G401.6 (cell line): ENCODE results near the gene SLC29A3.
"Not testable (repeated sequence)": the region's sequence is repeated elsewhere in the genome, so short reads cannot be mapped to it uniquely, and the experiment has no call there.

ENCODE experiments used
- FAIRE-seq: peaks from 2 replicates; lab custom pipeline; 2012; peaks lifted over from hg19 to GRCh38; lab: Jason Lieb, UNC

SLC29A3 gene

GRCh38 chr10:71347587-71348395, 28.7 kb downstream of the SLC29A3 start:
- FAIRE-seq: no peak

- FAIRE-seq: no peak
Measured at GRCh38 chr10:71348850-71349249, 29.8 kb downstream of the SLC29A3 start.

DNA sequence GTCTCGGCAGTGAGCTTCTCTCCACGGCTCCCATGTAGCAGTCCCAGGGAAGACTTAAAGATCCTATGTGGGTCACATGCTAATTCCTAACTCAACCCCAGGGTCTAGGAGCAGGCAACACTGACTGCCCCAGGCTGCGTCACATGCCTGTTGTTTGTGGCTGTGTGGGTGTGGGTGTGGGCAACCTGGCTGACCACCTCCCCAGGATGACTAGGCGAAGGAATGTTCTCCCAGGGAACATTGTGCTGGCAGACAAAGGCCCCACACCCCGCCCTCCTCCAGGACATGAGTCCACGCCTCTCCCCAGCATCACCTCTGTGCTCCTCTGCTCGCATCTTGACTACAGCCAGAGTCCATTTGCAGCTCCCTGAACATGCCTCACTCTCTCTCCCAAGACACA, 30.3 kb downstream of the SLC29A3 start:
- no peak for FAIRE-seq

- no peak for FAIRE-seq
Measured at GRCh38 chr10:71351087-71351486, 32.0 kb downstream of the SLC29A3 start.

- no peak for FAIRE-seq
Measured at GRCh38 chr10:71351628-71352319, 32.7 kb downstream of the SLC29A3 start.

DNA sequence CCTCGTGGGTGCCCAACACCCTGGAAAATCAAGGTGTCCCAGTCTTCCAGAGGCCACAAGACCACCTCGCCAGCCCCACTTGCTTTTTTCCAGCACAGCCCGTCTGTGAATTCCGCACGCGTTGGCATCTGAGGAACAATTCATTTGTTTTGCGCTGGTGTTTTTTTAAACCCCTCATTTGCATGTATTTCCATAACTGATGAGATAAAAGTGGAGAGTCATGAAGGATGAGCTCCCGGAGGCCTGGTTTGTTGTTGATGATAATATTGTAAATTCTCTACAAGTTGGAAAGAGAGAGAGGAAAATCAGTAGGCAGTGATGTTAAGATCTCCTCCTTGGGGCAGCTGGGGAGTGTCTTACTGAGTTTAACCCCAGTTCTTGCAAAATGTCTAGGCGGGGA, 34.6 kb downstream of the SLC29A3 start:
- FAIRE-seq: no peak

- no peak for FAIRE-seq
Measured at GRCh38 chr10:71354776-71355175, 35.7 kb downstream of the SLC29A3 start.

DNA sequence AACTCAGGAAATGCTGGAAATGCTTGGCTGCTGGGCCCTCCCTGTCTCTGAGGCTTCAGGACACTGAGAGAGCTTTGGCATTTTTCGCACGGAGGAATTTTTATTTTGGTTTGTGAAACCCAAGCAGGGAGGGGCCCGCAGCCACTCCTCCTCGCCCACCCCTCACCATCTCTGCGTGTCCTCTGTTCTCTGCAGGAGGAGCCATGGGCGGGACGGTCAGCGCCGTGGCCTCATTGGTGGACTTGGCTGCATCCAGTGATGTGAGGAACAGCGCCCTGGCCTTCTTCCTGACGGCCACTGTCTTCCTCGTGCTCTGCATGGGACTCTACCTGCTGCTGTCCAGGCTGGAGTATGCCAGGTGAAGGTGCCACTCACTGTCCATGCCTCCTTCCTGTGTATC, 36.8 kb downstream of the SLC29A3 start:
- FAIRE-seq: no peak

- no peak for FAIRE-seq
Measured at GRCh38 chr10:71357792-71358265, 38.8 kb downstream of the SLC29A3 start.

DNA sequence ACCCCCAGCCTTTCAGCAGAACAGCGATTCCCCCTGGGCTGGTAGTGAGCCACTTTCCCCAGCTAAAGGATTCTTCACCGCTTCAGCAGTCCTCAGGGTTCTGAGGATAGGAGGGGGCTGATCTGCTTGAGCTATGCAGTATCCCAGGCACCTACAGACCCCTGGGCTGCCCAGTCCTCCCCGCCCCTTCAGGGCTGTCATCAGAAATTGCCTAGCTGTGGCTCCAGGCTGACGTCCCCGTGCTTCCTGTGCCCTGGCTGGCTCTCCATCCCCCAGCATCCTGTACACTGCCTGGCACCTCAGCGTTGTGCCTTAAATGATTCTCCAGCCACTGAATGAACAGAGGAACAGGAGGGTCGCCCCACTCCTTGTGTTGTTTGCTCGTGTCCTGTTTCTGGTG, 39.2 kb downstream of the SLC29A3 start:
- FAIRE-seq: no peak

DNA sequence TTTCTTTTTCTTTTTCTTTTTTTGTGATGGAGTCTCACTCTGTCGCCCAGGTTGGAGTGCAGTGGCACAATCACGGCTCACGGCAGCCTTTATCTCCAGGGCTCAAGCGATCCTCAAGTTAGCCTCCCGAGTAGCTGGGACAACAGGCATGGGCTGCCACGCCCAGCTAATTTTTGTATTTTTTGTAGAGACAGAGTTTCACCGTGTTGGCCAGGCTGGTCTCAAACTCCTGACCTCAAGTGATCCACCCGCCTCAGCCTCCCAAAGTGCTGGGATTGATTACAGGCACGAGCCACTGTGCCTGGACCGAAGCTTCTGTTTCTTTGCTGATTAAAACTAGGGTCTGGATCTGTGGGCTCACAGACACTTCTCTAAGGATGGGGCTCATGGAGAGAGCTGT, 39.8 kb downstream of the SLC29A3 start:
- FAIRE-seq: not testable (repeated sequence)

DNA sequence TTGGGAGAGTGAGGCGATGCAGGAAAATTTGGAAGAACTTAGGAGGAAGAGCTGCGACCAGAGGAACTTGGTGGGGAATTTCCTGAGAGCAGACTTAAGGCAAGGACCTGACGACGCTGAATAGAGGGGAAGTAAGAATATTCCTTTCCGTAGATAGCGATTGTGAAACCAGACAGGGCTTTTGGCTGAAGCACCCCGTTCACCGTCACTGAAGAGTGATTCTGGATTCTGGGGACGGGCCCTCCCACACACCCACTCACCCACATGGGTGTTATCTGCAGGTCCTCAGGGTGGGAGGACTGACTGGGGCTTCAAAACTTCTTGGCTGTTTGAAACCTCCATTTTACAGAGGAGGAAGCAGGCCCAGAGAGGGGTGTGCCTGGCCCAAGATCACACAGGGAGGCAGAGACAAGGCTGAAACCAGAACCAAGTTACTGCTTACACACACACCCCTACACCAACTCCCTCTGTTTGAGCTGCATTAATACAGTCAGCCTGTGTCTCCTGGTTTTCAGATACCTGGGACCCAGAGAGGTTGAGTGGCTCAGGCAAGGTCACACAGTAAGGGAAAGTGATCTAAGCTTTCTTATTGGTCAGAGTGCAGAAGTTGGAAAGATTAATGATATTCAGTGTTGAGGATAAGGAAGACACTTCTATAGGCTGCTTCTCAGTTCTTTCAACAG, 40.4 kb downstream of the SLC29A3 start:
- no peak for FAIRE-seq

GRCh38 chr10:71360735-71361134, 41.7 kb downstream of the SLC29A3 start:
- FAIRE-seq: no peak

DNA sequence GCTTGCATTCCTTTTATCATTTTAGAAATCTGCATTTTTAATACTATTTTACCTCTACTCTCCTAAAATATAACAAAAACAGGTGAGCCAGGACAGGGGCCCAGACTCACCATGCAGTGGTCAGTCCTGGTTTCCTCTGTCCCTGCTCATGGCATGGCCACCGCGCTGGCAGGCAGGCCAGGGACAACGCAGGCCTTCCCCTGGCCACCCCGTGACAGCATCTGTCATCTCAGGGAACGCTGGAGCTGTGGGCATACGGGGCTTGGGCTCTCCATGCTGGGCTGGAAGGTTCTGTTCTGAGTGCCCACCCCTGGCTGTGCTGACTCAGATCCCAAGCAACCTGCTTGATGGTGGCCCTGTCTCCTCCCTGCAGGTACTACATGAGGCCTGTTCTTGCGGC, 42.5 kb downstream of the SLC29A3 start:
- no peak for FAIRE-seq

GRCh38 chr10:71362141-71362540, 43.1 kb downstream of the SLC29A3 start:
- FAIRE-seq: no peak

DNA sequence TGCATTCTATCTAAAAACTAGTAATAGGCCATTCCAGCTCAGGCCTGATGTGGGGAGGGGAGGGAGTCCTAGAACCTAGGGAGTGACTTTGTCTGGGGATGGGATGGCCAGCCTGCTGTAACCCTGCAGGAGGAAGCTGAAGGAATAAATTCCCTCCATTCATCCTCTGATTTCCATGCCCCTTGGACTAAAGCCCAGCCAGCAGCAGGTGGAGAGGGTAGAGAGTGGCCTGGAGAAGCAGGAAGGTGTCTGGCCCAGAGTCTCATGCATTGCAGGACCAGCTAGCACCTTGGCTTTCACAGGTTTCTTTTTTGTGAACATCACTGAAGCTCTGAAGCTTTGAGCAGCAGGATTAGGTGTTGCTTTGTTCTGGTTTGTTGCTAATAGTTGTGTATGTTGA, 44.9 kb downstream of the SLC29A3 start:
- FAIRE-seq: no peak

GRCh38 chr10:71365366-71365765, 46.3 kb downstream of the SLC29A3 start:
- no peak for FAIRE-seq

GRCh38 chr10:71366690-71367089, 47.6 kb downstream of the SLC29A3 start:
- no peak for FAIRE-seq

- FAIRE-seq: no peak
Measured at GRCh38 chr10:71367271-71367670, 48.2 kb downstream of the SLC29A3 start.

DNA sequence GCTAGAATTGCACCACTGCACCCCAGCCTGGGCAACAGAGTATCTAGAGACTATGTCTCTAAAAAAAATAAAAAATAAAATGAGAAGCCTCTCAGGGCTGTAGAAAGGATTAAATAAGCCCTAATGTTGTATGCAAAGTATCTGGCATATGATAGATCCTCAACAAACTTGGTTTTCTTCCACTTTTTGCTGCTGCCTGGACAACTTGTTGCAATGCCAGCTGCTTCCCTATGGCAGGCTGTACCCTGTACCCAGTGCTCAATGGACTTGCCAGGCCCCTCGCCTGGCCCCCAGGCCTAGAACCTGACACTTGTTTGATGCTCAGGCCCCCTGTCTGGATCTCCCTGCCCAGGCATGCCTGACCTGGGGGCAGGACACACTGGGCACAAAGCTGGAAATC, 49.1 kb downstream of the SLC29A3 start:
- FAIRE-seq: no peak

DNA sequence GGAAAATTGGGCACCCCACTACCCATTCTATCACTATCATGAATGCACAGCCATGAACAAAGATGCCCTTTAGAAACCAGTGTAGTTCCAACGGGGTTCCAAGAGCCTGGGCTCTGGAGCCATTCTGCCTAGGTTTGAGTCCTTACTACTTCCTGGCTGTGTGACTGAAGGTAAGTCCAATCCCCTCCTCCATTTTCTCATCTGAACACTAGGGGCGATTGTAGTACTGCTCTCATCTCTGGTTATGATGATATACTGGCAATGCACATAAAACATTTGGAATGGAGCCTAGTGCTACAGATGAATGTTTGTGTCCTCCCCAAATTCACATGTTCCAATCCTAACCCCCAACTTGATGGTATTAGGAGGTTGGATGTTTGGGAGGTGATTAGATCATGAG, 49.6 kb downstream of the SLC29A3 start:
- no peak for FAIRE-seq

DNA sequence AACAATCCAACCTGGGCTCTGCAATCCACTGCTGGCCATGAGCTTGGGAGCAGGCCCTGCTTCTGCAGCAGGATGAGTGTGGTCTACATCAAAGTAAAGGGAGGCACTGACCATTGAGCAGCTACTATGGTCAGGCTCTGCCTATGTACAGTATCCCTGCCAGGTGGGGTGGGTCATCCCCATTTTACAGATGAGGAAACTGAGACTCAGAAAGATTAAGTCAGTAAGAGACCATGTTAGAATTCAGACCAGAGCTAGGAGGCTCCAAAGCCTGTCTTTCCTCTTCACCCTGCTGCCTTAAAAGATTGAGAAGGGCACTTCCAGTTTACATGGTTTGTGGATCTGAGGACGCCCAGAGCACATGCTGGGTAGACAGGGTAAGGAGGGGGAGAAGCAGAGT, 50.5 kb downstream of the SLC29A3 start:
- FAIRE-seq: no peak

- no peak for FAIRE-seq
Measured at GRCh38 chr10:71370031-71370430, 51.0 kb downstream of the SLC29A3 start.
